Astrocyte (in vitro differentiated cells and primary cell): Measurements from ENCODE around the gene ULK4. TPM values are rescaled to one million over a fixed set of nuclear protein-coding genes. Genes with fewer than 3 reads are reported as not detected.

ENCODE experiments used
- DNase-seq: peaks from one replicate; pipeline ENCODE4 v3.0.0-alpha.2; 2010; ENCODE audit warnings: low read depth
- FAIRE-seq: peaks from 2 replicates; lab custom pipeline; 2011; peaks lifted over from hg19 to GRCh38; lab: Jason Lieb, UNC
- H2AFZ ChIP-seq: 2 replicates; pipeline ENCODE4 v1.6.0; 2012; ENCODE audit warnings: low read depth, low read length, inconsistent platforms
- H3K27ac ChIP-seq: 2 replicates; pipeline ENCODE4 v1.5.1; 2011; ENCODE audit warnings: low read depth, low read length, inconsistent platforms
- H3K27me3 ChIP-seq: 2 replicates; pipeline ENCODE4 v1.6.0; 2011; ENCODE audit warnings: low read length, inconsistent platforms; ENCODE audit not compliant: insufficient read depth
- H3K36me3 ChIP-seq: 2 replicates; pipeline ENCODE4 v1.5.1; 2011; ENCODE audit warnings: low read length, inconsistent platforms; ENCODE audit not compliant: insufficient read depth
- H3K4me1 ChIP-seq: 2 replicates; pipeline ENCODE4 v1.5.1; 2011; ENCODE audit warnings: low read length, inconsistent platforms; ENCODE audit not compliant: insufficient read depth
- H3K4me2 ChIP-seq: 2 replicates; pipeline ENCODE4 v1.6.0; 2012; ENCODE audit warnings: low read length, inconsistent platforms
- H3K4me3 ChIP-seq: 2 replicates; pipeline ENCODE4 v1.5.1; 2011; ENCODE audit warnings: low read depth, mild to moderate bottlenecking, low read length, inconsistent platforms; ENCODE audit not compliant: insufficient read depth
- H3K79me2 ChIP-seq: 2 replicates; pipeline ENCODE4 v1.6.0; 2012; ENCODE audit warnings: mild to moderate bottlenecking, low read length, inconsistent platforms; ENCODE audit not compliant: insufficient read depth
- H3K9ac ChIP-seq: 2 replicates; pipeline ENCODE4 v1.6.0; 2012; ENCODE audit warnings: mild to moderate bottlenecking, low read length, inconsistent platforms
- H3K9me3 ChIP-seq: 2 replicates; pipeline ENCODE4 v1.5.1; 2012; ENCODE audit warnings: low read depth, mild to moderate bottlenecking, low read length, inconsistent platforms; ENCODE audit not compliant: insufficient read depth
- H4K20me1 ChIP-seq: 2 replicates; pipeline ENCODE4 v1.6.0; 2012; ENCODE audit warnings: low read length, inconsistent platforms; ENCODE audit not compliant: insufficient read depth
- H3K27ac Mint-ChIP-seq: one replicate; pipeline ENCODE4 v1.8.0; 2021; ENCODE audit warnings: mild to moderate bottlenecking, mixed read lengths; ENCODE audit not compliant: unreplicated experiment
- H3K27me3 Mint-ChIP-seq: one replicate; pipeline ENCODE4 v1.8.0; 2021; ENCODE audit warnings: low read depth, mixed read lengths; ENCODE audit not compliant: unreplicated experiment
- H3K36me3 Mint-ChIP-seq: one replicate; pipeline ENCODE4 v1.8.0; 2021; ENCODE audit warnings: low read depth, mixed read lengths; ENCODE audit not compliant: unreplicated experiment
- H3K4me1 Mint-ChIP-seq: one replicate; pipeline ENCODE4 v1.8.0; 2021; ENCODE audit warnings: low read depth, mixed read lengths; ENCODE audit not compliant: unreplicated experiment
- H3K4me3 Mint-ChIP-seq: one replicate; pipeline ENCODE4 v1.8.0; 2021; ENCODE audit warnings: mild to moderate bottlenecking, moderate library complexity, mixed read lengths; ENCODE audit not compliant: unreplicated experiment
- H3K9me3 Mint-ChIP-seq: one replicate; pipeline ENCODE4 v1.8.0; 2021; ENCODE audit warnings: mild to moderate bottlenecking, mixed read lengths; ENCODE audit not compliant: unreplicated experiment
- CTCF ChIP-seq: IDR thresholded peaks from 2 replicates; pipeline ENCODE4 v1.5.1; 2011; ENCODE audit warnings: low read depth, mild to moderate bottlenecking, inconsistent platforms, low read length, moderate library complexity; ENCODE audit not compliant: insufficient read depth
- EZH2 ChIP-seq: IDR thresholded peaks from 2 replicates; pipeline ENCODE4 v1.6.1; 2012; ENCODE audit warnings: mild to moderate bottlenecking, low read length, inconsistent platforms; ENCODE audit not compliant: insufficient read depth
- total RNA-seq: library from RNA; stranded (reverse); gene quantifications from 2 replicates; pipeline ENCODE4 v1.2.1, GENCODE V29; 2021

ULK4 gene
- total RNA-seq, 1 donor from 2014 or later, result 6.6 TPM

- Histone ChIP-seq H2AFZ (no peak overlapping the region), H3K79me2 (no peaks in the 10 kb centered on the region), H3K4me1 (no peaks in the 10 kb centered on the region), H3K9ac (no peak overlapping the region), H3K27ac (no peak overlapping the region), H3K27me3 (no peaks in the 10 kb centered on the region), H3K4me3 (no peak overlapping the region), H3K9me3 (no peaks in the 10 kb centered on the region), H4K20me1 (no peaks in the 10 kb centered on the region), H3K36me3 (no peaks in the 10 kb centered on the region), H3K4me2 (no peak overlapping the region)
- Mint-ChIP-seq H3K36me3 (no peaks in the 10 kb centered on the region), H3K4me3 (no peak overlapping the region), H3K27me3 (no peaks in the 10 kb centered on the region), H3K4me1 (no peaks in the 10 kb centered on the region), H3K27ac (no peak overlapping the region), H3K9me3 (no peaks in the 10 kb centered on the region)
- FAIRE-seq (no peak), DNase-seq (no peak)
- TF ChIP-seq CTCF (no peak), EZH2 (no peak)
These were observed 353.6 kb downstream of the ULK4 start for GRCh38 chr3:41608347-41608746.

- Histone ChIP-seq H4K20me1 (no peaks in the 10 kb centered on the region), H3K9ac (no peak overlapping the region), H3K4me3 (no peak overlapping the region), H2AFZ (no peak overlapping the region), H3K27ac (no peak overlapping the region), H3K27me3 (no peaks in the 10 kb centered on the region), H3K36me3 (no peaks in the 10 kb centered on the region), H3K9me3 (no peaks in the 10 kb centered on the region), H3K4me2 (no peak overlapping the region), H3K4me1 (no peaks in the 10 kb centered on the region), H3K79me2 (no peaks in the 10 kb centered on the region)
- H3K27ac Mint-ChIP-seq, result no peak overlapping the region
- TF ChIP-seq CTCF (no peak), EZH2 (no peak)
- H3K27me3 Mint-ChIP-seq, result no peaks in the 10 kb centered on the region
- H3K9me3 Mint-ChIP-seq, result no peaks in the 10 kb centered on the region
- peaks cover 2% of the 10 kb centered on the region for H3K36me3 Mint-ChIP-seq
- H3K4me1 Mint-ChIP-seq, result no peaks in the 10 kb centered on the region
- FAIRE-seq (no peak), DNase-seq (no peak)
- H3K4me3 Mint-ChIP-seq, result no peak overlapping the region
These were observed 358.1 kb downstream of the ULK4 start for GRCh38 chr3:41603807-41604206.

- H3K9me3 Mint-ChIP-seq, result no peaks in the 10 kb centered on the region
- Histone ChIP-seq H3K9me3 (no peaks in the 10 kb centered on the region), H4K20me1 (no peaks in the 10 kb centered on the region), H3K4me3 (no peak overlapping the region), H3K9ac (no peak overlapping the region), H3K36me3 (no peaks in the 10 kb centered on the region), H3K4me1 (no peaks in the 10 kb centered on the region), H3K27ac (no peak overlapping the region), H3K27me3 (no peaks in the 10 kb centered on the region), H3K4me2 (no peak overlapping the region), H2AFZ (no peak overlapping the region), H3K79me2 (no peaks in the 10 kb centered on the region)
- DNase-seq, result no peak
- TF ChIP-seq EZH2, result no peak
- no peak for TF ChIP-seq CTCF
- FAIRE-seq, result no peak
- H3K4me3 Mint-ChIP-seq, result no peak overlapping the region
- no peak overlapping the region for H3K27ac Mint-ChIP-seq
- no peaks in the 10 kb centered on the region for H3K4me1 Mint-ChIP-seq
- no peaks in the 10 kb centered on the region for H3K27me3 Mint-ChIP-seq
- H3K36me3 Mint-ChIP-seq, result peaks cover 2% of the 10 kb centered on the region
These were observed 359.8 kb downstream of the ULK4 start for GRCh38 chr3:41602121-41602520.
